ELR (cell line): ENCODE measurements around the gene ACVR1B.

Experiments
- DNase-seq: peaks from one replicate; pipeline ENCODE4 v3.0.0-alpha.2; 2015; ENCODE audit warnings: low read depth

ACVR1B gene

GRCh38 chr12:51917041-51917590 is 34.4 kb upstream of the ACVR1B start:
- no peak for DNase-seq

- no peak for DNase-seq
These were observed 33.6 kb upstream of the ACVR1B start for GRCh38 chr12:51917746-51918453.

DNA sequence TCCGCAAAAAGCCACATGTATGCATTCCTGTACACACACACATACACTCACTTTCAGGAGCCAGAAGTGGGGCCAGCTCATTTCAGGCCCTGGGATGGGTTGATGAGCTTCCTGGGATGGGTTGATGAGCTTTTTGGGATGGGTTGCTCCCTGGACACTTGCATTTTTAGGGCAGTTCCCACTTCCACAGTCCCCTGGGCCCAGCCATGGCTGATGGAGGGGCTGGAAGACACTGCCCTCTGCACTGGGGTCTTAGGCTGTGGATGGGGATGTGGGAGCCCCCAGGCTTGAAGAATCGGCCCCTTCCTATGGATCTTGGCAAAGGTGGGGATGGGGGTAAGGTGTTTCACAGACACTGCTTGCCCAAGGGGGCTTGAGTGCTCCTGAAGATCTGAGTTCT is 31.5 kb upstream of the ACVR1B start:
- no peak for DNase-seq

DNA sequence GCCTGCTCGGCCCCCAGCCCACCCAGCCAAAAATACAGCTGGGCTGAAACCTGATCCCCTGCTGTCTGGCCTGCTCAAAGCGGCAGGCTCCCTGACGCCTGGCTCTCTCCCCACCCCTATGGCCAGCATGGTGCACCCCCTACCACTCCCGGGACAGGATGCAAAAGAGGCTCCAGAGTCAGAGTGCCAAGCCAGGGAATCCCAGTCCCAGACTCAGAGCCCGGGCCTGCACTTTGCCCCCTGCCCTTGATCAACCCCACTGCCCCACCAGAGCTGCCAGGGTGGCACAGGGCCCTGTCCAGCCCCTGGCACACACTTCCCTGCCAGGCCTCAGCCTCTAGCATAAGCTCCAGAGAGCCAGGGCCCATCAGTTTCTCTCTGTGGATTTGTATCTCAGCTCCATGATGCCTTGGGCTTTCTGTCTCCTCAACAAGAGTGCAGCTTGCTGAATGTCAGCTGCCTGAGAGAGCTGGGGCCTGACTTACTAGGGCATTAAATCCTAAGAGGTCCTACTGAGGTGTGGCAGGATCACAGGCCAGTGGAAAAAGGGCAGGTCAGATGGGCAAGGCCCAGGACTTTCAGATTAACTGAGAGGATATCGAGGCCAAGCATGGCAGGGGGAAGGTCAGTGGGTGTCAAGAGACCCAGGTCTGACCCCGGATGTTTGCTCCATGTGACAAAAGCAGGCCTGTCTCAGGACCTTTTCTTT is 30.3 kb upstream of the ACVR1B start:
- DNase-seq, result no peak

- DNase-seq, result no peak
These were observed 29.4 kb upstream of the ACVR1B start for GRCh38 chr12:51922146-51922545.

GRCh38 chr12:51922762-51923505 is 28.6 kb upstream of the ACVR1B start:
- peak; percentile 34 for DNase-seq

GRCh38 chr12:51923506-51924365 is 27.8 kb upstream of the ACVR1B start:
- peak; percentile 53 for DNase-seq

DNA sequence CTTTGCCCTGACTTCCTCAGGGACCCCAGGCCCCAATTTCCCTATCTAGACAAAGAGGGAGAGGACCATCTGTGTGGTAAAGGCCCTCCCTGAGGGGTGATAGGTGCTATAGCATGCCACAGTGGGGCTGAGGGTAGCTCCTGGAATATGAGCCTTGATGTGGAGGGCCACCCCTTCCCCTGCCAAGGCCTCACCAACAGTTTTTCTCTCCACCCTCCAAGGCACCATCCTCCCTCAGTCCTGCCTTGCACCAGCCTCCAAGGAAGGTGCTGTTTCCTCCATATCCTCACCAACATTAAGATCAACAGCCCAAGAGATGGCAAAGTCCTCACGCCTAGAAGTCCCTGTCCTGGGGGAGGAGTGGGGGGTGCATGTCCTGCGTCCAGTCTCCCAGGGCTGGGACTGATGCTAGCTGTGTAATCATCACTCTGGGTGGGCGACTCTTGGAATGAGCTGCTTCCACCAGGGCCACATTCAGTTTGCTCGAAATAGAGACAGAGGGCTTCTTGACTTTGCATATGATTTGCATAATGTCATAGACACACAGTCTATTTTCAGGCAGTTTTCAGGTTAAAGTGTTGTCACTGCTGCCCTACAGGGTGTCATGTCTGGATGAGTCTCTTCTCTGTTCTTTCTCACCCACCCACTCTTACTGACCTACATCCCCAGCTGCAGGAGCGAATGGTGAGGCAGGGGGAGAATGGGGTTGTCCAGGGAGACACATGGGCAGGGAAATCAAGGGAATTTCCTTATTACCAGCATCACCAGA is 26.8 kb upstream of the ACVR1B start:
- DNase-seq, result no peak

GRCh38 chr12:51925346-51926063 is 26.0 kb upstream of the ACVR1B start:
- no peak for DNase-seq

- no peak for DNase-seq
These were observed 25.4 kb upstream of the ACVR1B start for GRCh38 chr12:51926064-51926632.

GRCh38 chr12:51926718-51927117 is 24.8 kb upstream of the ACVR1B start:
- DNase-seq, result peak; percentile 46

GRCh38 chr12:51932218-51933076 is 19.1 kb upstream of the ACVR1B start:
- DNase-seq, result no peak

- no peak for DNase-seq
These were observed 17.4 kb upstream of the ACVR1B start for GRCh38 chr12:51934080-51934479.

DNA sequence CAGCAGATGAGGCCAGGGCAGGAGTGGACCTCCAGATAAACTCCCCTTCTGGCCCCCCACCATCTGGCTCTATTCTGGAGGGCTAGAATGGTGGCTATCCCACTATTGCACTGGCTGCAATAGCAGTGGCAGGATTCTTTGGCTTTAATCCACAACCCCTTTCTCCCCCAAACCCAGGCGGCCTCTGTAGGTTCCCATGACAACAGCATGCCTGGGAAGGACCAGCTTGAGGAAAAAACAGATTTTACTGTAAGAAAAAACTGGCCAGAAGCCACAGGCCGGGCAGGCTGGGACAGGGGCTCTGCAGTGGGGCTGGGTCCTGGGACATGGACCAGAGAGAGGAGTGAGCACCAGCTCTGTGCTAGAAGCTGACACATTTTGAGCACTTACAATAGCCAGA is 13.6 kb upstream of the ACVR1B start:
- DNase-seq, result no peak

GRCh38 chr12:51938726-51939125 is 12.8 kb upstream of the ACVR1B start:
- no peak for DNase-seq

- no peak for DNase-seq
These were observed 10.4 kb upstream of the ACVR1B start for GRCh38 chr12:51941011-51941581.

GRCh38 chr12:51941604-51942003 is 9.9 kb upstream of the ACVR1B start:
- DNase-seq, result no peak

DNA sequence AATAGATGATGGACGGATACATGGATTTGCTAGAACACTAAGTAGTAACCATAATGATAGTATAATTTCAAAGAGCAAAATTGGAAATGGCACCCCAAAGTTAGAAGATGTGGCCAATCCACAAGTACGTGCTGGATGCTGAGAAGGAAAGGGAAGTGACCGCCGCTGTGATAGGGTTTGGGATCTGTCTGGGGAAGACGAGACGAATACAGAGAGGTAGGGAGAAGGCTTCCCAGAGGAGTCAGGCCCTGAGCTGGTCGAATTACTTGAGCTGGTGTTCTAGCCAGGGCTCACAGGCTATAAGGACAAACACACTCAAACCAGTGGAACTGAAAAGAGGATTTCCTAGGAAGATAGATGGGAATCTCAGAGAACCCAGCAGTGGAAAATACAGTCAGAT is 9.4 kb upstream of the ACVR1B start:
- no peak for DNase-seq
